Raji (cell line): ENCODE results near the gene ZNF263.

ENCODE experiments used
- POLR2A ChIP-seq: IDR thresholded peaks from 2 replicates; pipeline ENCODE4 v1.6.1; 2011; ENCODE audit warnings: low read depth, low read length, control low read depth; ENCODE audit not compliant: insufficient read depth

The ZNF263 gene

GRCh38 chr16:3295209-3295608 is 11.9 kb downstream of the ZNF263 start:
- TF ChIP-seq POLR2A = no peak

GRCh38 chr16:3295783-3296182 is 12.5 kb downstream of the ZNF263 start:
- TF ChIP-seq POLR2A = no peak

DNA sequence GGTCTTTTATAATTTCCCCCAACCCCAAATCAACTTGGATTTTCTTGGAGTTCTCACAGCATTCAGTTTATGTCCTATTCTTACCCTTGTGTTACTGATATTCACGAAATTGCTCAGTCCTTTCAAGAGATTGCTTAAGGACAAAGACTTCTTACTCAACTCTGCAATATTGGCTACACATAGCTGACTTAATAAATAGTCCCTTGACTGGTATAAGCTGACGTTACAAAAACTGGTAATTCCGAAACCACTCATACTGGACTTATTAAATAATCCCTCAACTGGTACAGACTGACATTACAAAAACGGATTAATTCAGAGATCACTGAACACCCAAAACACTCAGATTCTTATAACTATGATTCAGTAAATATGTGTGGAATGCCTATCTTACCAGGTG is 21.1 kb downstream of the ZNF263 start:
- no peak for TF ChIP-seq POLR2A

DNA sequence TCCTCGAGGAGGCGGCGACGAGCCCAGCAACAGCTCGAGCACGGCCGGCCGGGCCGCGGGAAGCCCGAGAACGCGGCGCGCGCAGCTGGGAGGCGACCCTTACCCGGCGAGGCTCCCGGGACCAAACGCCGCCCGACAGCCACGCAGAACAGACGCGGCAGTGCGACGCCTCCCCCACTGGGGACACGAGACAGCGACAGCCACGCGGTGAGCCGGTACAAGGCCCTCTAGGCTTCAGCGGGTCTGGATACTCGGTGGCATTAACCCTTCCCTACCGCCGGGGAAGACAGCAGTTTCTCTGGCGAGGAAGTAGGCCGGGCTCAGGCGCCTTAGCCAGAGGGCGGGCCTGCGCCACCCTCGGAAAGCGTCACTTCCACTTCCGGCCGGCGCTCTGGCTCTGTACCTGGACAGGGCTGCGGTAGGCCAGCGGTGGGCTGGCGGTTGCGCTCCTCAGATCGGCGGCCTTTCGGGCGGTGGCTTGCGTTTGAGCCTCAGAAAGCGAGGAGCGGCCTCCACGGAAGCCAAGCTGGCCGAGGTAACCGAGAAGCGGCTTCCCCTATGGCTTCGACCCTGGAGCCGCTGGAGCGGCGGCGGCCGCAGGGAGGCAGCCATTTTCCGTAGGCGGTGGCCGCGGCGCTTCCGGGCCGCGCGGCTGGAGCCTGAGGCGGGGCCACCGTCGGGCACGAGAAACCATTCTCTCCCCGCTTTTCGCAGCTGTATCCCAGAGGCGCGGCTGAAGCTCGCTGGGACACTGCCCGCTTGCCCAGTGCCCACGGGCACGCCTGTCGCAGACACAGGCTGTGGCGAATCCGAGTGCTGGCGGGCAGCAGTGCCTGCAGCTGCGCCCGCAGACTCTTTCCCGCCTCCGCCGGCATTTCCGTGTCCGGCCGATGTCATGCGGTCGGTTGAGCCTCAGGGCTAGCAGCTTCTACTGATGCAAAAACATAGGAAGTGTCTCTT is 22.1 kb downstream of the ZNF263 start, which contains the start of the genes TIGD7 and ZNF75A:
TIGD7 (minus strand) TSS at position 322 of the 960 bp plus-strand sequence. CDS start 4,816 bp downstream, outside the sequence.
ZNF75A (plus strand) TSS at position 389 of the 960 bp plus-strand sequence. CDS start 2,932 bp downstream, outside the sequence.
- no peak for TF ChIP-seq POLR2A

GRCh38 chr16:3306078-3306477 is 22.8 kb downstream of the ZNF263 start:
- no peak for TF ChIP-seq POLR2A

DNA sequence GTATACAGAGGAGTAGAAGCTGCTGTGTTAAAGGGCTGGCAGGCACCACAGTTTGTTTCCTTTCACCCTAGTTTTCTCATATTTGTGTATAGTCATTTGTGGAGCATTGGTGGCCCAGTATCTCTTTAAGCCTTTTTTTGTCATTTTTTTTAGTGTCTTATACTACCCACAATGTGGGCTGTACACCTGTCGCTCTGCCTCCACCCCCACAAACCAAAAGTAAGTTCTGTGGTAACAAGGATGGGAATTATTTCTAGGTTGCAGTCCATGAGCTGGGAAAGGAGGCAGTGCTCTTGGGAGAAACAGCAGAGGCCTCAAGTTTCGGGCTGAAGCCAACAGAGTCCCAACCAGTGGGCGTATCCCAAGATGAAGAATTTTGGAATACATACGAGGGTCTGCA is 28.2 kb downstream of the ZNF263 start:
- TF ChIP-seq POLR2A = no peak

DNA sequence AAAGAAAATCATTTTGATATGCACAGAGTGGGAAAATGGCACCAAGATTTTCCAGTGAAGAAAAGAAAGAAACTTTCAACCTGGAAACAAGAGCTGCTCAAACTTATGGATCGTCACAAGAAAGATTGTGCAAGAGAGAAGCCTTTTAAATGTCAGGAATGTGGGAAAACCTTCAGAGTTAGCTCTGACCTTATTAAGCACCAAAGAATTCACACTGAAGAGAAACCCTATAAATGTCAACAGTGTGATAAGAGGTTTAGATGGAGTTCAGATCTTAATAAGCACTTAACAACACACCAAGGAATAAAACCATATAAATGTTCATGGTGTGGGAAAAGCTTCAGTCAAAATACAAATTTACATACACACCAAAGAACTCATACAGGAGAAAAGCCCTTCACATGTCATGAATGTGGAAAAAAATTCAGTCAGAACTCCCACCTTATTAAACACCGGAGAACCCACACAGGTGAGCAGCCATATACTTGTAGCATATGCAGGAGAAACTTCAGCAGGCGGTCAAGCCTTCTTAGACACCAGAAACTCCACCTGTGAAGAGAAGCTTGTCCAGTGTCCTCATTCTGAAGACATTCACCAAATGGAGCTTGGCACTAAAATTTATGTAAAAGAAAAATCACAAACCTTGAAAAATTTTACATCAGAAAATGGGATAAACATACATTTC is 34.2 kb downstream of the ZNF263 start:
- no peak for TF ChIP-seq POLR2A

DNA sequence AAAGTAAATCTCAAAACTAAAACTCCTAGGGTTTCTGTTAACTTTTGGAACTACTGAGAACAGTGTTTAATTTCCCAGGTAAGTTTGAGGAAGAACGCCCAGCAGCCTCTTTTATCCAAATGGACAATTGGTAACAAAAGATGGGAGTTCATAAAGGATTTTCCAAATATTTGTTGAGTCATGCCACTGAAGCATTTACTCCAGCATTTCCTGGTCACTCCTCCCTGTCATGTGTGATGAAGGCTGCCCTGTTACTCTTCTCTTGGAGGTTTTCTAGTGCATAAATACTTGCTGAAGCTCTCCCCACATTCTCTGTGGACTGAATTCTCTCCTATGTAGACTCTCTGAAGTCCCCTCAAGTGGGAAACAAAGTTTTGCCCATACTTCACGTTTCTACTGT is 38.5 kb downstream of the ZNF263 start:
- TF ChIP-seq POLR2A = no peak

GRCh38 chr16:3327514-3327913 is 44.2 kb downstream of the ZNF263 start:
- TF ChIP-seq POLR2A = no peak

GRCh38 chr16:3328104-3328503 is 44.8 kb downstream of the ZNF263 start:
- TF ChIP-seq POLR2A = no peak

GRCh38 chr16:3328643-3329042 is 45.4 kb downstream of the ZNF263 start:
- TF ChIP-seq POLR2A = no peak
